Keratinocyte (primary cell): Measurements from ENCODE around the gene PADI4. TPM values are rescaled to one million over a fixed set of nuclear protein-coding genes. Genes with fewer than 3 reads are reported as not detected.

Source experiments
- DNase-seq: peaks from one replicate; pipeline ENCODE4 v3.0.0-alpha.2; 2011; ENCODE audit warnings: low read depth, missing footprints, low spot score
- FAIRE-seq: peaks from 2 replicates; lab custom pipeline; 2011; peaks lifted over from hg19 to GRCh38; lab: Jason Lieb, UNC
- H2AFZ ChIP-seq: 2 replicates; pipeline ENCODE4 v1.6.0; 2012; ENCODE audit warnings: low read length, control low read depth, inconsistent platforms; ENCODE audit not compliant: control insufficient read depth
- H3K27ac ChIP-seq: 2 replicates; pipeline ENCODE4 v1.5.1; 2011; ENCODE audit warnings: low read length; ENCODE audit not compliant: control insufficient read depth, insufficient read depth
- H3K27me3 ChIP-seq: 3 replicates; pipeline ENCODE4 v1.6.0; 2011; ENCODE audit warnings: low read length; ENCODE audit not compliant: control insufficient read depth, insufficient read depth; ENCODE audit errors: extremely low read depth
- H3K36me3 ChIP-seq, 2 experiments: 2 replicates in 1 of 2; 3 replicates in 1 of 2; pipeline ENCODE4 v1.5.1; 2011; ENCODE audit warnings: low read length in 2 of 2, mild to moderate bottlenecking in 1 of 2; ENCODE audit not compliant: control insufficient read depth in 2 of 2, insufficient read depth in 2 of 2; ENCODE audit errors: extremely low read depth in 1 of 2
- H3K4me1 ChIP-seq: 3 replicates; pipeline ENCODE4 v1.5.1; 2011; ENCODE audit warnings: low read length; ENCODE audit not compliant: control insufficient read depth, insufficient read depth; ENCODE audit errors: extremely low read depth
- H3K4me2 ChIP-seq: 3 replicates; pipeline ENCODE4 v1.6.0; 2011; ENCODE audit warnings: low read depth, low read length; ENCODE audit not compliant: control insufficient read depth, insufficient read depth; ENCODE audit errors: extremely low read depth
- H3K4me3 ChIP-seq, 3 experiments: fragments of 200-600 bp in 1 of 3; sonication (generic) in 1 of 3; 2 replicates in 2 of 3; 3 replicates in 1 of 3; pipeline ENCODE4 v1.5.1; 2011 to 2016; ENCODE audit warnings: low read length in 3 of 3, mild to moderate bottlenecking in 3 of 3, control low read depth in 2 of 3, inconsistent platforms in 1 of 3, low read depth in 1 of 3, mixed read lengths in 1 of 3, mixed run types in 1 of 3, moderate library complexity in 1 of 3; ENCODE audit not compliant: control insufficient read depth in 2 of 3, insufficient read depth in 2 of 3; ENCODE audit errors: extremely low read depth in 1 of 3
- H3K79me2 ChIP-seq: 2 replicates; pipeline ENCODE4 v1.6.0; 2012; ENCODE audit warnings: low read length; ENCODE audit not compliant: control insufficient read depth, insufficient read depth
- H3K9ac ChIP-seq: 3 replicates; pipeline ENCODE4 v1.6.0; 2011; ENCODE audit warnings: low read length; ENCODE audit not compliant: control insufficient read depth, insufficient read depth; ENCODE audit errors: extremely low read depth
- H3K9me1 ChIP-seq: 3 replicates; pipeline ENCODE4 v1.6.0; 2011; ENCODE audit warnings: low read length; ENCODE audit not compliant: control insufficient read depth, insufficient read depth; ENCODE audit errors: extremely low read depth
- H3K9me3 ChIP-seq: 2 replicates; pipeline ENCODE4 v1.5.1; 2012; ENCODE audit warnings: low read depth, low read length; ENCODE audit not compliant: control insufficient read depth
- H4K20me1 ChIP-seq: 3 replicates; pipeline ENCODE4 v1.6.0; 2011; ENCODE audit warnings: low read length; ENCODE audit not compliant: control insufficient read depth, insufficient read depth; ENCODE audit errors: extremely low read depth
- EZH2 ChIP-seq: IDR thresholded peaks from one replicate; pipeline ENCODE4 v1.6.1; 2012; ENCODE audit warnings: inconsistent platforms, mild to moderate bottlenecking, low read length, moderate library complexity
- dilution Hi-C: fragments of 300-500 bp; cut with MboI; formaldehyde crosslinking; loops from one replicate; pipeline ENCODE4 v1.7.0; 2020; ENCODE audit warnings: low sequenced_read_pairs; ENCODE audit not compliant: extremely low pct_ligation_motif_present
- polyA plus RNA-seq, 5 experiments: library from polyadenylated mRNA; depleted of rRNA in 3 of 5; stranded (reverse) in 3 of 5; stranded (forward) in 1 of 5; unstranded in 1 of 5; fragments of >200 nt; gene quantifications; 1 replicate in 1 of 5; 2 replicates in 3 of 5; 3 replicates in 1 of 5; pipeline versions ENCODE4 v1.2.1 to v1.2.3, GENCODE V29; 2011 to 2012; ENCODE audit warnings: missing spikeins in 2 of 5, low read depth in 1 of 5, low replicate concordance in 1 of 5
- TF ChIP-seq, protein P1 (sequence below), 3 experiments: IDR thresholded peaks in 1 of 3; conservative IDR thresholded peaks in 1 of 3; optimal IDR thresholded peaks in 1 of 3; 2 replicates in 2 of 3; 3 replicates in 1 of 3; pipeline versions ENCODE3 to v1.5.1; 2011; ENCODE audit warnings: low read length in 3 of 3, mild to moderate bottlenecking in 3 of 3, moderate library complexity in 2 of 3, control low read depth in 1 of 3, inconsistent platforms in 1 of 3; ENCODE audit not compliant: insufficient read depth in 2 of 3; ENCODE audit errors: extremely low read depth in 1 of 3

The PADI4 gene
- polyA plus RNA-seq, 1 donor (not counting 4 experiments of a cell fraction or from before 2014, with no cell fraction given): 0.03 TPM

DNA sequence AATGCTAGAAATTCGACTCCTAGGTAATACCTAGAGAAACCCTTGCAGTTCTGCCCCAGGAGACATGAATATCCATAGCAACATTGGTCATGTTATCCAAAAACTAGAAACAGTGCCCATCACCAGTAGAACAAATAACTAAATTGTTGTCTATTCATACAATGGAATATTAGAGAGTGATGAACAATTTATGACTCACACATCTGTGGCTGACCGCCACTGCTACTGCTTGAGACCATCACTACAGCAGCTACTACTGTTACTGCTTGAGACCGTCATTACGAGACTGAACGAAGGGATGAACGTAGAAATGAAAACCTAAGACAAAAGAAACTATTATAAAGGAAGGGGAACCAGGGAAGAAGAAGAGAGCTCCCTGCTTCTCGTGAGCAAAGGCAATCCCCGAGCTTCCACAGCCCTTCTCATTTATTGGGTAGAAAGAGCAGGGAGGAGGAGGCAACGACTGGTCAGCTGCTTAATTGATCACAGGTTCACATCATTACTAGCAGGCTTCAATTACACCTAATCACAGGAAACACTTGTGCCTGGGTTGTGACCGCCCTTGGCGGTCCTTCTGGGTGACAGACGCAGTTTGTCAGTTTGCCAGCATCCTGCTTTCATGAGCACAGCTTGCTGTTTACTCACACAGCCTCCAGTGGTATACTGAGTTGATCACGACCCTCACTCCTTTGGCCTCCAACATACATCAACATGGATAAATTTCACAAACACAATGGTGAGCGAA is 14.1 kb upstream of the PADI4 start:
- no peaks in the 10 kb centered on the region for H3K9me3 ChIP-seq
- no peaks in the 10 kb centered on the region for H3K36me3 ChIP-seq
- H3K79me2 ChIP-seq: no peaks in the 10 kb centered on the region
- no peaks in the 10 kb centered on the region for H3K27me3 ChIP-seq
- no peaks in the 10 kb centered on the region for H3K9me1 ChIP-seq
- no peak overlapping the region for H3K4me2 ChIP-seq
- TF ChIP-seq EZH2: no peak
- TF ChIP-seq, protein P1, sequence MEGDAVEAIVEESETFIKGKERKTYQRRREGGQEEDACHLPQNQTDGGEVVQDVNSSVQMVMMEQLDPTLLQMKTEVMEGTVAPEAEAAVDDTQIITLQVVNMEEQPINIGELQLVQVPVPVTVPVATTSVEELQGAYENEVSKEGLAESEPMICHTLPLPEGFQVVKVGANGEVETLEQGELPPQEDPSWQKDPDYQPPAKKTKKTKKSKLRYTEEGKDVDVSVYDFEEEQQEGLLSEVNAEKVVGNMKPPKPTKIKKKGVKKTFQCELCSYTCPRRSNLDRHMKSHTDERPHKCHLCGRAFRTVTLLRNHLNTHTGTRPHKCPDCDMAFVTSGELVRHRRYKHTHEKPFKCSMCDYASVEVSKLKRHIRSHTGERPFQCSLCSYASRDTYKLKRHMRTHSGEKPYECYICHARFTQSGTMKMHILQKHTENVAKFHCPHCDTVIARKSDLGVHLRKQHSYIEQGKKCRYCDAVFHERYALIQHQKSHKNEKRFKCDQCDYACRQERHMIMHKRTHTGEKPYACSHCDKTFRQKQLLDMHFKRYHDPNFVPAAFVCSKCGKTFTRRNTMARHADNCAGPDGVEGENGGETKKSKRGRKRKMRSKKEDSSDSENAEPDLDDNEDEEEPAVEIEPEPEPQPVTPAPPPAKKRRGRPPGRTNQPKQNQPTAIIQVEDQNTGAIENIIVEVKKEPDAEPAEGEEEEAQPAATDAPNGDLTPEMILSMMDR (optimal IDR thresholded peaks at IDR 0.05 in 1 of 3, IDR thresholded peaks at IDR 0.05 in 1 of 3, conservative IDR thresholded peaks at IDR 0.05 in 1 of 3; ENCODE audit: extremely low read depth in 1 of 3, insufficient read depth in 2 of 3, low read length in 3 of 3): no peak
- no peak overlapping the region for H2AFZ ChIP-seq
- H4K20me1 ChIP-seq: no peaks in the 10 kb centered on the region
- peaks cover 53% of the 10 kb centered on the region for H3K4me1 ChIP-seq
- H3K27ac ChIP-seq: no peak overlapping the region
- no peak overlapping the region for H3K9ac ChIP-seq
- DNase-seq (no peak), FAIRE-seq (no peak)
- dilution Hi-C loops: no loop called here
- no peak overlapping the region for H3K4me3 ChIP-seq

DNA sequence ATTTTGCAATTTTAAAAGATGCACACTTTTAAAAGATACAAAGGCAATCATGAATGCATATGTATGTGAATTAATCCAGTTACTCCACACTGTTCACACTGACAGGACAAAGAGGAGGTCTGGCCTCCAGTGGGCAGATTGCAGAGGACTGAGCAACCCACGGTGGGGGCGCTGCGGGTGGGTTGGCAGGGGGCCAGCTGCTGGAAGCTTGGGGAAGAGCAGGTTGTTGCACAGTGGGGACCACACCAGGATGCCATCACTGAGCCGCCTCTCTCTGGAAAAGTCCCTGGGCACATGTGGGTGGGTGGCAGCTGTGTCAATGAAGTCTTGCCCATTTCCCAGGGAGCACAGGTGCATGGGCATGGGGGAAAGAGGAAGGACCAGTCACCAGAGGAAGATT is 12.7 kb upstream of the PADI4 start:
- no peak for FAIRE-seq
- H3K4me2 ChIP-seq: no peak overlapping the region
- dilution Hi-C loops: no loop called here

More for the DNA sequence above, 12.7 kb upstream of the PADI4 start:
- Histone ChIP-seq H3K36me3 (no peaks in the 10 kb centered on the region), H2AFZ (no peak overlapping the region), H3K79me2 (no peaks in the 10 kb centered on the region), H4K20me1 (no peaks in the 10 kb centered on the region), H3K9me1 (no peaks in the 10 kb centered on the region), H3K9me3 (no peaks in the 10 kb centered on the region), H3K27me3 (no peaks in the 10 kb centered on the region), H3K9ac (no peak overlapping the region), H3K27ac (no peak overlapping the region), H3K4me1 (peaks cover 40% of the 10 kb centered on the region), H3K4me3 (no peak overlapping the region)
- TF ChIP-seq, protein P1 (optimal IDR thresholded peaks at IDR 0.05 in 1 of 3, IDR thresholded peaks at IDR 0.05 in 1 of 3, conservative IDR thresholded peaks at IDR 0.05 in 1 of 3; ENCODE audit: extremely low read depth in 1 of 3, insufficient read depth in 2 of 3, low read length in 3 of 3): no peak
- no peak for DNase-seq
